VCaP (cell line): ENCODE results near the gene DUT.
A peak's percentile ranks its signal among the peaks of the same experiment; 100 is the strongest.

Experiments
- H3K27ac ChIP-seq: fragments of 450-650 bp; 2 replicates; pipeline ENCODE4 v1.5.1; 2017
- CTCF ChIP-seq: fragments of 450-650 bp; conservative IDR thresholded peaks from 2 replicates; pipeline ENCODE4 v1.5.1; 2017; ENCODE audit warnings: mild to moderate bottlenecking, moderate library complexity

The DUT gene

GRCh38 chr15:48340111-48340510 is 8.9 kb downstream of the DUT start:
- TF ChIP-seq CTCF, result no peak
- no peak overlapping the region for H3K27ac ChIP-seq

- no peak overlapping the region for H3K27ac ChIP-seq
- no peak for TF ChIP-seq CTCF
Observed at GRCh38 chr15:48343865-48344264, 12.6 kb downstream of the DUT start.

GRCh38 chr15:48345516-48345915 is 14.3 kb downstream of the DUT start:
- H3K27ac ChIP-seq, result no peak overlapping the region
- TF ChIP-seq CTCF, result no peak

GRCh38 chr15:48352474-48353072 is 21.3 kb downstream of the DUT start:
- H3K27ac ChIP-seq, result no peak overlapping the region
- TF ChIP-seq CTCF, result peak; percentile 93

GRCh38 chr15:48354694-48355303 is 23.6 kb downstream of the DUT start:
- peak overlapping the region; percentile 65 for H3K27ac ChIP-seq

GRCh38 chr15:48355377-48355776 is 24.1 kb downstream of the DUT start:
- no peak for TF ChIP-seq CTCF
- peak overlapping the region; percentile 65 for H3K27ac ChIP-seq

More at GRCh38 chr15:48354694-48355303, 23.6 kb downstream of the DUT start:
- TF ChIP-seq CTCF, result no peak

- peak overlapping the region; percentile 77 for H3K27ac ChIP-seq
- peak; percentile 75 for TF ChIP-seq CTCF
Observed at GRCh38 chr15:48358229-48359152, 27.3 kb downstream of the DUT start.
